Adipocyte (in vitro differentiated cells): ENCODE data around the gene AGBL1.
A peak's percentile ranks its signal among the peaks of the same experiment; 100 is the strongest.
"Not testable (repeated sequence)": the region's sequence is repeated elsewhere in the genome, so short reads cannot be mapped to it uniquely, and the experiment has no call there.

Source experiments
- DNase-seq: peaks from one replicate; pipeline ENCODE4 v3.0.0-alpha.2; 2015; ENCODE audit warnings: low read depth
- H3K27me3 ChIP-seq: replicated peaks from 2 replicates; pipeline ENCODE4 v1.7.0; 2013; ENCODE audit warnings: mild to moderate bottlenecking, low read length, moderate library complexity; ENCODE audit not compliant: control insufficient read depth, insufficient read depth
- H3K36me3 ChIP-seq: 2 replicates; pipeline ENCODE4 v1.7.0; 2013; ENCODE audit warnings: low read length, mild to moderate bottlenecking, moderate library complexity; ENCODE audit not compliant: control insufficient read depth, insufficient read depth, severe bottlenecking
- H3K4me1 ChIP-seq: 2 replicates; pipeline ENCODE4 v1.7.0; 2013; ENCODE audit warnings: mild to moderate bottlenecking, low read length, moderate library complexity; ENCODE audit not compliant: control insufficient read depth, insufficient read depth
- H3K4me3 ChIP-seq: 2 replicates; pipeline ENCODE4 v1.7.0; 2013; ENCODE audit warnings: mild to moderate bottlenecking, low read length, moderate library complexity
- H3K9ac ChIP-seq: 2 replicates; pipeline ENCODE4 v1.7.0; 2013; ENCODE audit warnings: mild to moderate bottlenecking, low read length, moderate library complexity
- H3K9me3 ChIP-seq: 2 replicates; pipeline ENCODE4 v1.7.0; 2013; ENCODE audit warnings: mild to moderate bottlenecking, low read length, moderate library complexity; ENCODE audit not compliant: control insufficient read depth

The AGBL1 gene

GRCh38 chr15:87021751-87022150, 942.1 kb downstream of the AGBL1 start:
- DNase-seq: no peak
- Histone ChIP-seq H3K4me1 (no peaks in the 10 kb centered on the region), H3K4me3 (no peak overlapping the region), H3K9me3 (peaks cover 21% of the 10 kb centered on the region), H3K27me3 (no peaks in the 10 kb centered on the region), H3K9ac (no peak overlapping the region), H3K36me3 (no peaks in the 10 kb centered on the region)

DNA sequence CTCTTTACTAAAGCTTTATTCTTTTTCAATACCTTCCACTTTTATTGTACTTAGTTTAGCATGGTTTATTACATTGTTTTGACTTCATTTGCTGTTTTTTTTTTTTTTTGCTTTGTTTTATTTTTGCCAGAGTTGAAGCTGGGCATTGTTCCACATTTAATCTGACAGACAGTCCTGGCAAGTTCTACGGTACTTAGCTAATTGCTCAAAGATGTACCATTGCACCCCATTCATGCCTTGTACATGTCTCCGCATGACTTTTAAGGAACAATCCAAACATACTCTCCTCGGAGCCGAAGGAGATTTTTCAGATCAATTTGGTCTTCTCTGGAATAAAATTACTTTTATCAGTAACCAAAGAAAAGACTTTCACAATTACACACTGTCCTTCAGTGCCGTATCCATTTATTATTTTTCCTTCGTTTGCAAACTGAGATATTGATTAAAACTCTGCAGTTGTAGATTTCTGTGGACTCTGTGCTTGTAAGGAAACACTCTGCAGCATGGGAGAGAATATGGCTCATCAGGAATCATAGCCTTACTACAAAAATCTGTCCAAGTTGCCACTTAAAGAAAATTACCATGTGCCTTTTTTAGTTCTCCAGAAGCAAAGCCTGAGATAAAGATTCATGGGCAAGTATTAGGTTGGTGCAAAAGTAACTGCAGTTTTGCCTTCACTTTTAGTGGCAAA, 952.0 kb downstream of the AGBL1 start:
- H3K9me3 ChIP-seq: no peaks in the 10 kb centered on the region
- no peaks in the 10 kb centered on the region for H3K36me3 ChIP-seq
- H3K9ac ChIP-seq: no peak overlapping the region
- H3K27me3 ChIP-seq: no peaks in the 10 kb centered on the region
- no peak for DNase-seq
- H3K4me1 ChIP-seq: peaks cover 5% of the 10 kb centered on the region
- H3K4me3 ChIP-seq: peak overlapping the region; percentile 36

DNA sequence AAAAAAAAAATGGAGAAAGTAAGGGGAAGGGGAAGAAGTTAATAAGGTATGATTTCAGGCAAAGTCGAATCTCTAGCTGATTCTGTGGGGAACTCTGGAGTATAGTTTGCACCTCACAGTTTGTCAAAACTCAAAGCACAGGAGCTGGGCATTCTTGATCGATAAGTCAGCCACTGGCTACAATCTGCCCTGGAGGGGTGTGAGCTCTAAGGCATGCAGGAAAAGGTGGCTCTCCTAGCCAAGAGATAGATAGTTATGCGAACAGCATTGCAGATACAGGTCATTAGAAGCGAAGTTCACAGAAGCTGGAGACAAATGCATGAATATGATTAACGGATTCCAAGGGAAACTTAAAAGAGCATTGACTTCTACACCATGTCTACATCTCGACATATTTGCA, 952.6 kb downstream of the AGBL1 start:
- no peak for DNase-seq
- no peak overlapping the region for H3K9ac ChIP-seq

GRCh38 chr15:87033056-87033455, 953.4 kb downstream of the AGBL1 start:
- DNase-seq: peak; percentile 0
- Histone ChIP-seq H3K9ac (no peak overlapping the region), H3K4me3 (no peak overlapping the region), H3K27me3 (no peaks in the 10 kb centered on the region), H3K36me3 (no peaks in the 10 kb centered on the region), H3K9me3 (no peaks in the 10 kb centered on the region), H3K4me1 (peaks cover 5% of the 10 kb centered on the region)

More for the DNA sequence above, 952.6 kb downstream of the AGBL1 start:
- Histone ChIP-seq H3K4me1 (peaks cover 5% of the 10 kb centered on the region), H3K27me3 (no peaks in the 10 kb centered on the region), H3K36me3 (no peaks in the 10 kb centered on the region), H3K4me3 (no peak overlapping the region), H3K9me3 (no peaks in the 10 kb centered on the region)

GRCh38 chr15:87034886-87035285, 955.2 kb downstream of the AGBL1 start:
- no peak for DNase-seq
- H3K4me3 ChIP-seq: no peak overlapping the region
- no peaks in the 10 kb centered on the region for H3K27me3 ChIP-seq
- H3K36me3 ChIP-seq: no peaks in the 10 kb centered on the region
- peaks cover 5% of the 10 kb centered on the region for H3K4me1 ChIP-seq
- H3K9me3 ChIP-seq: no peaks in the 10 kb centered on the region
- H3K9ac ChIP-seq: no peak overlapping the region

GRCh38 chr15:87038404-87038803, 958.7 kb downstream of the AGBL1 start:
- H3K27me3 ChIP-seq: no peaks in the 10 kb centered on the region
- no peak overlapping the region for H3K9ac ChIP-seq
- DNase-seq: no peak
- no peaks in the 10 kb centered on the region for H3K9me3 ChIP-seq
- H3K4me3 ChIP-seq: no peak overlapping the region
- H3K36me3 ChIP-seq: no peaks in the 10 kb centered on the region
- no peaks in the 10 kb centered on the region for H3K4me1 ChIP-seq

DNA sequence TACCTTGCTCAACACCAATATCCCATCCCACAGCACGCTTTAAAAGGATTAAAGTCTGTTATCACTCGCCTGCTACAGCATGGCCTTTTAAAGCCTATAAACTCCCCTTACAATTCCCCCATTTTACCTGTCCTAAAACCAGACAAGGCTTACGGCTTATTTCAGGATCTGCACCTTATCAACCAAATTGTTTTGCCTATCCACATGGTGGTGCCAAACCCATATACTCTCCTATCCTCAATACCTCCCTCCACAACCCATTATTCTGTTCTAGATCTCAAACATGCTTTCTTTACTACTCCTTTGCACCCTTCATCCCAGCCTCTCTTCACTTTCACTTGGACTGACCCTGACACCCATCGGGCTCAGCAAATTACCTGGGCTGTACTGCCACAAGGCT, 962.9 kb downstream of the AGBL1 start:
- not testable (repeated sequence) for H3K4me1 ChIP-seq, H3K27me3 ChIP-seq, H3K9me3 ChIP-seq, DNase-seq, H3K4me3 ChIP-seq, H3K9ac ChIP-seq, H3K36me3 ChIP-seq

DNA sequence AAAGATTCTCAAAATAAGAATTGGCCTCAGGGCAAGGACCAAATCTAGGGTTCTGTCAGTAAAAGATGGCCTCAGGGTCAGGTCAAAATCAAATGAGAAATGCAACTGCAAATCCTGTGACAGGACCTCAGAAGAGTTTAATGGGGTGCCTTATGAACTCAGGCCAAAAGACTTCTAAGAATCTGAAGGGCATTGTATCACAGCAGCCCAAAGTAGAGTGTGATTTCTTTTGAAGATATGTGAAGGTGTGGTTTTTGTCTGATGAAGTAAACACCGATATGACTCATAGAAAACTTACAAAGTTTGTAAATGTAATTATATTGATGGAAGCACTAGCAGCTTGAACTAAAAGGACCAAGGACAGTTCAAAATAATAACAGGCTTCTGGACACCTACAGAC, 966.1 kb downstream of the AGBL1 start:
- H3K9me3 ChIP-seq: no peaks in the 10 kb centered on the region
- no peaks in the 10 kb centered on the region for H3K4me1 ChIP-seq
- no peaks in the 10 kb centered on the region for H3K36me3 ChIP-seq
- DNase-seq: no peak
- no peak overlapping the region for H3K9ac ChIP-seq
- H3K4me3 ChIP-seq: no peak overlapping the region
- H3K27me3 ChIP-seq: no peaks in the 10 kb centered on the region

GRCh38 chr15:87047203-87047965, 967.7 kb downstream of the AGBL1 start:
- Histone ChIP-seq H3K9ac (no peak overlapping the region), H3K9me3 (no peaks in the 10 kb centered on the region), H3K27me3 (no peaks in the 10 kb centered on the region), H3K4me3 (no peak overlapping the region), H3K36me3 (no peaks in the 10 kb centered on the region), H3K4me1 (no peaks in the 10 kb centered on the region)
- DNase-seq: no peak
